OCI-LY7 (cell line): ENCODE measurements around the gene DSCAM. TPM values are rescaled to one million over a fixed set of nuclear protein-coding genes. Genes with fewer than 3 reads are reported as not detected.

Experiments used
- BruUV-seq: library from RNA; stranded (reverse); fragments of 400-500 nt; replicated peaks from 2 replicates; lab custom pipeline; 2021; lab: Mats Ljungman, UMichigan
- CTCF ChIA-PET: fragments of 300-600 bp; sonication (Branson Sonifier 250); formaldehyde crosslinking; loops from one replicate; lab custom pipeline; 2022; ENCODE audit warnings: antibody characterized with exemption; ENCODE audit not compliant: unreplicated experiment; lab: Charles Lee
- POLR2A ChIA-PET: fragments of 300-600 bp; sonication (Branson Sonifier 250); formaldehyde crosslinking; loops from one replicate; lab custom pipeline; 2022; ENCODE audit warnings: antibody characterized with exemption; lab: Charles Lee
- DNase-seq: peaks from one replicate; pipeline ENCODE4 v3.0.0-alpha.2; 2015; ENCODE audit warnings: low spot score
- H2AFZ ChIP-seq: fragments of 200-600 bp; sonication (generic), shearing (Covaris generic); 2 replicates; pipeline ENCODE4 v1.6.1; 2014; ENCODE audit warnings: mild to moderate bottlenecking, antibody characterized with exemption, low read length, moderate library complexity
- H3K27ac ChIP-seq: fragments of 200-600 bp; sonication (generic); 2 replicates; pipeline ENCODE4 v1.5.1; 2014; ENCODE audit warnings: mixed run types, low read depth, mild to moderate bottlenecking, moderate library complexity, low read length, inconsistent platforms; ENCODE audit not compliant: poor library complexity, severe bottlenecking
- H3K36me3 ChIP-seq: fragments of 200-600 bp; sonication (generic); 2 replicates; pipeline ENCODE4 v1.6.1; 2014; ENCODE audit warnings: mild to moderate bottlenecking, antibody characterized with exemption, low read length, moderate library complexity, mixed read lengths; ENCODE audit not compliant: insufficient read depth
- H3K4me1 ChIP-seq: fragments of 200-600 bp; sonication (generic); 2 replicates; pipeline ENCODE4 v1.5.1; 2014; ENCODE audit warnings: mild to moderate bottlenecking, low read length; ENCODE audit not compliant: insufficient read depth, poor library complexity, severe bottlenecking
- H3K4me2 ChIP-seq: fragments of 200-600 bp; sonication (generic); 2 replicates; pipeline ENCODE4 v1.6.1; 2014; ENCODE audit warnings: mild to moderate bottlenecking, low read length
- H3K4me3 ChIP-seq: fragments of 200-600 bp; sonication (generic); 2 replicates; pipeline ENCODE4 v1.5.1; 2014; ENCODE audit warnings: mild to moderate bottlenecking, low read depth, low read length; ENCODE audit not compliant: poor library complexity, severe bottlenecking
- H3K79me2 ChIP-seq: fragments of 200-600 bp; sonication (generic); 2 replicates; pipeline ENCODE4 v1.6.1; 2016; ENCODE audit warnings: low read depth, mild to moderate bottlenecking, low read length, moderate library complexity, mixed read lengths; ENCODE audit not compliant: insufficient read depth
- H3K9me2 ChIP-seq: fragments of 200-600 bp; sonication (generic); 2 replicates; pipeline ENCODE4 v1.6.1; 2016; ENCODE audit warnings: mild to moderate bottlenecking, low read length, mixed read lengths; ENCODE audit not compliant: insufficient read depth
- H3K9me3 ChIP-seq: fragments of 200-600 bp; sonication (generic); 2 replicates; pipeline ENCODE4 v1.6.1; 2014; ENCODE audit warnings: mild to moderate bottlenecking, mixed run types, low read length, mixed read lengths
- H4K20me1 ChIP-seq: fragments of 200-600 bp; sonication (generic); 2 replicates; pipeline ENCODE4 v1.6.1; 2014; ENCODE audit warnings: mild to moderate bottlenecking, antibody characterized with exemption, low read length, moderate library complexity, mixed read lengths; ENCODE audit not compliant: insufficient read depth
- EZH2phosphoT487 ChIP-seq: fragments of 200-600 bp; sonication (generic); IDR thresholded peaks from 2 replicates; pipeline ENCODE4 v1.6.1; 2018; ENCODE audit warnings: low read depth, borderline replicate concordance, mild to moderate bottlenecking, mixed run types, antibody characterized with exemption, low read length, moderate library complexity, mixed read lengths
- intact Hi-C: fragments of 100-400 bp; cut with micrococcal nuclease; formaldehyde crosslinking; loops from one replicate; pipeline ENCODE4 v1.10.0; 2022; ENCODE audit not compliant: unreplicated experiment
- total RNA-seq, 2 experiments: library from RNA; depleted of rRNA in 1 of 2; stranded (reverse); fragments of >200 nt in 1 of 2; shearing (Covaris generic) in 1 of 2; gene quantifications; 2 replicates each; pipeline ENCODE4 v1.2.3, GENCODE V29; 2014 to 2022
- TF ChIP-seq, protein P1 (sequence below): fragments of 200-600 bp; sonication (generic); conservative IDR thresholded peaks from 2 replicates; pipeline ENCODE4 v1.5.1; 2014; ENCODE audit warnings: mild to moderate bottlenecking, antibody characterized with exemption, low read length, moderate library complexity, mixed read lengths

The DSCAM gene
- total RNA-seq, 2 experiments from 2014 or later: not detected

DNA sequence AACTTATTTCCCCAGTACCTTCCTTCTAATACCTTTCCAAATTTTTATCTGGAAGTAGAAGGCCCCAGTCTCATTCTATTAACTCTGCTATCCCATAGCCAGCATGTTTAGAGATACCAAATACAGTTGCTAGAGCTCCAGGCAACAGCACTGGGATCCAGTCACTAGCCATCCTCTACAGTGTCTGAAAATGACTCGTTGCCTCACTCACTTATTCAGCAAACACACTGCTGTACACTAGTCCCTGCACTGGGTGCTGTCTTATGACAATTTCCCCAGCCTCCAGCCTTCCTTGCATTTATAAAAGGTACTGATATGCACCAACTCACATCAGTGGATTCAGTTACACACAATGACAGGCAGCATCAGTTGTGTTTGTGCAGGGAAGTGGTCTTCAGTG, 179.0 kb downstream of the DSCAM start:
- Histone ChIP-seq H3K9me3 (0 out of 2 replicates have a peak, but pooled peaks cover 9% of the 10 kb centered on the region), H3K4me1 (no peaks in the 10 kb centered on the region), H3K36me3 (no peaks in the 10 kb centered on the region), H2AFZ (no peak overlapping the region), H4K20me1 (no peaks in the 10 kb centered on the region), H3K4me3 (no peak overlapping the region), H3K79me2 (no peaks in the 10 kb centered on the region), H3K4me2 (no peak overlapping the region), H3K9me2 (no peaks in the 10 kb centered on the region), H3K27ac (no peak overlapping the region)
- ChIA-PET POLR2A (no interaction called here), CTCF (no interaction called here)
- intact Hi-C loops: no loop called here
- no TSS peak for BruUV-seq
- no peak for DNase-seq
- TF ChIP-seq, protein P1, sequence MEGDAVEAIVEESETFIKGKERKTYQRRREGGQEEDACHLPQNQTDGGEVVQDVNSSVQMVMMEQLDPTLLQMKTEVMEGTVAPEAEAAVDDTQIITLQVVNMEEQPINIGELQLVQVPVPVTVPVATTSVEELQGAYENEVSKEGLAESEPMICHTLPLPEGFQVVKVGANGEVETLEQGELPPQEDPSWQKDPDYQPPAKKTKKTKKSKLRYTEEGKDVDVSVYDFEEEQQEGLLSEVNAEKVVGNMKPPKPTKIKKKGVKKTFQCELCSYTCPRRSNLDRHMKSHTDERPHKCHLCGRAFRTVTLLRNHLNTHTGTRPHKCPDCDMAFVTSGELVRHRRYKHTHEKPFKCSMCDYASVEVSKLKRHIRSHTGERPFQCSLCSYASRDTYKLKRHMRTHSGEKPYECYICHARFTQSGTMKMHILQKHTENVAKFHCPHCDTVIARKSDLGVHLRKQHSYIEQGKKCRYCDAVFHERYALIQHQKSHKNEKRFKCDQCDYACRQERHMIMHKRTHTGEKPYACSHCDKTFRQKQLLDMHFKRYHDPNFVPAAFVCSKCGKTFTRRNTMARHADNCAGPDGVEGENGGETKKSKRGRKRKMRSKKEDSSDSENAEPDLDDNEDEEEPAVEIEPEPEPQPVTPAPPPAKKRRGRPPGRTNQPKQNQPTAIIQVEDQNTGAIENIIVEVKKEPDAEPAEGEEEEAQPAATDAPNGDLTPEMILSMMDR: no peak
- TF ChIP-seq EZH2phosphoT487: no peak

- no peak for DNase-seq
- Histone ChIP-seq H3K9me3 (no peaks in the 10 kb centered on the region), H3K27ac (no peak overlapping the region), H3K79me2 (no peaks in the 10 kb centered on the region), H3K9me2 (no peaks in the 10 kb centered on the region), H4K20me1 (no peaks in the 10 kb centered on the region), H3K4me1 (no peaks in the 10 kb centered on the region), H3K4me2 (no peak overlapping the region), H2AFZ (no peak overlapping the region), H3K4me3 (no peak overlapping the region), H3K36me3 (no peaks in the 10 kb centered on the region)
- ChIA-PET CTCF (no interaction called here), POLR2A (no interaction called here)
- no peak for TF ChIP-seq EZH2phosphoT487
- TF ChIP-seq, protein P1: no peak
- intact Hi-C loops: no loop called here
- BruUV-seq: no TSS peak
Measured at GRCh38 chr21:40662889-40663288, 184.1 kb downstream of the DSCAM start.

- TF ChIP-seq EZH2phosphoT487: no peak
- TF ChIP-seq, protein P1: no peak
- H4K20me1 ChIP-seq: no peaks in the 10 kb centered on the region
- H3K4me2 ChIP-seq: no peak overlapping the region
- no peaks in the 10 kb centered on the region for H3K9me3 ChIP-seq
- no peak for DNase-seq
- no peaks in the 10 kb centered on the region for H3K36me3 ChIP-seq
- no peaks in the 10 kb centered on the region for H3K9me2 ChIP-seq
- no peak overlapping the region for H3K4me3 ChIP-seq
- H3K4me1 ChIP-seq: no peaks in the 10 kb centered on the region
- no peak overlapping the region for H2AFZ ChIP-seq
- BruUV-seq: no TSS peak
- intact Hi-C loops: no loop called here
- H3K79me2 ChIP-seq: no peaks in the 10 kb centered on the region
- H3K27ac ChIP-seq: no peak overlapping the region
- CTCF ChIA-PET: no interaction called here
- POLR2A ChIA-PET: no interaction called here
Measured at GRCh38 chr21:40660461-40660860, 186.5 kb downstream of the DSCAM start.
